Measurements from ENCODE around the gene CA12.

CA12 gene

DNA sequence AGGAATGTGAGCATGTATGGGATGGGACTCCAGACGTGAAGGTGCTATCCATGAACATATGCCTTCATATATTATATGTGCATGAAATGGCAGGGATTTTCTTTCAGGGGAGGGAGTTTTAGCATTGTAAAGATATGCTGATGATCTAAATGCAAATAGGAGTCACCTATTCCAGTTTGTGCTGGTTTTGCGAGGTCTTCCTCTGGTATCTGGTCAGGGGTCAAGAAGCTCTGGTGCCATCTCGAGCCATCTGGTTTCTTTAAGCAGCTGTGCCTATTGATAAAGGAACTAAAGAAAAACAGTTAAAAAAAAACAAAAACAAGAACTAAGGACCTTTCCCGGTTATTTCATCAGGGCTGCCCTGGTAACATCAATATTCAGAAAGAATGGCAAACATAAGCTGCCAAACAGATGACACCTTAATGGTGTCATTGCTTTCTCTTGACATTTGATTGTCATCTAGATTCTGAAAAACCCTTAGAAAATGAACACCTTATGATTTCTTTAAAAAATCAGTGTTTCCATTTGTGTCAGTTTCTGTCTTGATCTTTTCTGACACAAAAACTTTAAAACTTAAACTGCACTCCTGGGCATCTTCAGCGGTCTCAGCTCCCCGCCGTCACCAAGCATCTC is 81.6 kb downstream of the CA12 start:
- DNase-seq: no peak

DNA sequence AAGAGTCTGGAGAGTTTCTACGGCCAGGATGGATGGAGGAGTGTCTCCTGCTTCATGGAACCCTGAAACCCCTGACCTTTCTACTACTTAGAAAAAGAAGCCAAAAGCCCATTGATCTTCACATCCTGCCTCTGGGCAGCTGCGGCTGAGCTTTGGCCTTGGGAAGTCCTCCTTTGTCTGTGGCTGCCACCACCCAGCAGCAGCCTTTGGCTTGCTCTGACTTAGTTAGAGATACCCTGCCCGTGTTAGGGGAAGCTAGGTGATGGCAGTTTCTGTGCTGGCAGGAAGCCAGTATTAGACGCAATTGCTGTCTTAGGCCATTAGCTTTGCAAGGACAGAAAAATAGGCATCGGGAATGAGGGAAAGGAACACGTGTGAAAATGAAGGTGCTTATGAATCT is 85.5 kb downstream of the CA12 start:
- no peak for DNase-seq

DNA sequence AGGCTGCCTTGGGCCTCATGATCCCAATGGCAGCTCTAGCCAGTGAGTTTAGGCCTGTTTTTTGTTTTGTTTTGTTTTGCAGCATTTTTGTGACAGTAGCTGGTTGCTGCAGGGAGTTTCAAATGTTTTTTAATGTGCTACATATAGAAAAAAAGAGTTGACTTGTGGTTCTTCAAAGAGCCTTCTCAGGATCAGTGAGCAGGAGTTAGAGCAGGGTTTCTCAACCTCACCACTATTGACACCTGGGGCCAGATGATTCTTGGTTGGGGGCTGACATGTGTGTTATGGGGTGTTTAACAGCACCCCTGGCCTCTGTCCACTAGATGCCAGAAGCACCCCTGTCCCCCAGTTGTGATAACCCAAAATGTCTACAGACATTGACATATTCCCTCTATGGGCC is 86.3 kb downstream of the CA12 start:
- DNase-seq: no peak

GRCh38 chr15:63294359-63294758 is 87.3 kb downstream of the CA12 start:
- no peak for DNase-seq

DNA sequence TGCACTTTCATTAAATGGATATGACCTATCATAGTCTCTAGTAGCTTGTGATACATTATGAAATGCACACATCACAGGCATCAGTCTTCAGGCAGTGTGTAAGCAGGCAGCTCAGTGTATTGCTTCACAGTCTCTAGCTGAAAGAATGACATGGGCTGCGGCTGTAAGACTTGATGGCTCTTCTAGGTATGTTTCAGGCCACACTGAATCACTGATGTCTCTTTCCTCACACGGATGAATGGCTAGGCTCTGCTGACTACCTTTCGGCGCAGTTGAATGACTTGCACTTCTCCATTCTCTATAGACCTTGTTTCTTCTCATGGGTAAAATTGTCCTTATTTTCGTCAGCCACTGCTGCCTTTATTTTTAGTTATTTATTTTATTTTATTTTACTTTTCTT is 88.9 kb downstream of the CA12 start:
- no peak for DNase-seq

GRCh38 chr15:63292241-63292640 is 89.4 kb downstream of the CA12 start:
- no peak for DNase-seq

DNA sequence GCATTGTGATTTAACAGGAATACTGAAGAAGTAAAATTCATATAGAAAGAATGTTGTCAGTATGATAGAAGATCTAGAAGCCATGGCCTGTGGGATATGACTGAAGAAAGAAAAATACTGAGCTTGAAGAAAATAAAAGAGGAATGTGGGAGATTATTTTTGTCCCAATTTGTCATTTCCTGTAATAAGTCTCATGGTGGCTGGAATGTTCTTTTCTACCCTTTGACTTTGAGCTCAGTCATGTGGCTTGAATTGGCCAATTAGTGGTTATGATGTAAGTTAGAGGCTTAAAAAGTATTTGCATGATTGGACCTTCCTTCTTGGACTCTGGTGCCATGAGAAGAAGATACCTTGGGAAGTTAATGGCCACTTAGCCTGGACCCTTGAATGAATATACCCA is 90.1 kb downstream of the CA12 start:
- DNase-seq: no peak

- DNase-seq: no peak
These were observed 92.8 kb downstream of the CA12 start for GRCh38 chr15:63288778-63289378.

DNA sequence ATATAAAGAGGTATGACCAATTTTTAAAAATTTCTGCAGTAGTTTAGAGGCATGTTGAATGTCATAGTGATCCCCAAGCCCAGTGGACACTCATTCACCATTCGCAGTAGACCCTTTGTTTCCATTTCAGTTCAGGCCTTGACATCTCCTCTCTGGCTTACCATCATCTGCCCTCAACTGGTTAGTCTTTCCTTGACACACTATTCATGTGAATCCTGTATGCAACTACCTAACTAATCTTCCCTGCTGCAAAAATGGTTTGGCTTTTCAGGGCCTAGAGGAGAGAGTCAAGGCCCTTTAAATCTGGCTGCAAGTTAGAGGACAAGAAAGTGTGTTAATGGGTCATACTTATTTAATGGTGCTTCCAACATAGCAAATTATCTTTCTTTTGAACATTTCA is 93.3 kb downstream of the CA12 start:
- DNase-seq: no peak

GRCh38 chr15:63287109-63287508 is 94.5 kb downstream of the CA12 start:
- DNase-seq: no peak

DNA sequence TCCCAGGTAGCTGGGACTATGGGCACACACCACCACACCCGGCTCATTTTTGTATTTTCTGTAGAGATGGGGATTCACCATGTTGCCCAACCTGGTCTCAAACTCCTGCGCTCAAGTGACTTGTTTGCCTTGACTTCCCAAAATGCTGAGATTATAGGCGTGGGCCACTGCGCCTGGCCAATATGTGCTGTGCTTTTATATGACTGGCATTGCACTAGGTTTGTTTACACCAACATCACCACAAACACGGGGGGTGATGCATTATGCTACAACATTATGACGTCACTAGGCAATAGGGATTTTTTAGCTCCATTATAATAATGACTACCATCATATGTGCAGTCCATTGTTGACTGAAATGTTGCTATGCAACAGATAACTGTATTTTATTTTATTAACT is 97.3 kb downstream of the CA12 start:
- DNase-seq: no peak

DNA sequence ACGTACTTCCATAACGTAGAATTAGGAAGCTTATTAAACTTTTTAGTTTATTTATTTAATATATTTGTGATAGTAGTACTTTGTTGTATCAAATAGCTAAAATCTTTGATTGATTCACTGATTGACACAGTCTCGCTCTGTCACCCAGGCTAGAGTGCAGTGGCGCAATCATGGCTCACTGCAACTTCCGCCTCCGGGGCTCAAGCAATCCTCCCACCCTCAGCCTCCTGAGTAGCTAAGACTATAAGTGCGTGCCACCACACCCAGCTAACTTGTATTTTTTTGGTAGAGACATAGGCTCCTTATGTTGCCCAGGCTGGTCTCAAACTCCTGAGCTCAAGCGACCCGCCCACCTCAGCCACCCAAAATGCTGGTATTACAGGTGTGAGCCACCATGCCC is 98.5 kb downstream of the CA12 start:
- no peak for DNase-seq

DNA sequence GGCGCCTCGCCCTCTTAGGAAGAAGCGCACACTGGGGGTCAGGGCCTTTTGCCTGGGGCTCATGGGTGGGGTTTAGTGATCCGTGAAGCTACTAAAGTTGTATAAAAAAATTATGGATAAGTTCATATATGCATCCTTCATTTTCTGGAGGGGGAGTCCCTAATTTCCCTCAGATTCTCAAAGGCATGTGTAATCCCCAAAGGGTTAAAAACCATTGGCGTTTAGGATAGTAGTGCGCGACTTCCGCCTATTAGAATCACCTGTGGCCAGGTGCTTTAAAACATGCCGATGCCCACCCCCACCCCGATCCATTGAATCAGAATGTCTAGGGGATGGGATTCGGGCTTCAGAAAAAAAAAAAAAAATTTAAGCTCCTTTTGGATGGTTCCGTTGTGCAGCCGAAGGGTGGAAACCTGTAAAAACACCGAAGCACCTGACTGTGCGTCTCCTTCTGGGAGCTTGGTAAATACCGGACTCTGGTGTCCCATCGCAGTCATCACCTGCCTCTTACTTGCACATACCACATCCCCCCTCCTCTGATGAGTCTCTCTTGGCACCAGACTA is 103.7 kb downstream of the CA12 start:
- DNase-seq: no peak

DNA sequence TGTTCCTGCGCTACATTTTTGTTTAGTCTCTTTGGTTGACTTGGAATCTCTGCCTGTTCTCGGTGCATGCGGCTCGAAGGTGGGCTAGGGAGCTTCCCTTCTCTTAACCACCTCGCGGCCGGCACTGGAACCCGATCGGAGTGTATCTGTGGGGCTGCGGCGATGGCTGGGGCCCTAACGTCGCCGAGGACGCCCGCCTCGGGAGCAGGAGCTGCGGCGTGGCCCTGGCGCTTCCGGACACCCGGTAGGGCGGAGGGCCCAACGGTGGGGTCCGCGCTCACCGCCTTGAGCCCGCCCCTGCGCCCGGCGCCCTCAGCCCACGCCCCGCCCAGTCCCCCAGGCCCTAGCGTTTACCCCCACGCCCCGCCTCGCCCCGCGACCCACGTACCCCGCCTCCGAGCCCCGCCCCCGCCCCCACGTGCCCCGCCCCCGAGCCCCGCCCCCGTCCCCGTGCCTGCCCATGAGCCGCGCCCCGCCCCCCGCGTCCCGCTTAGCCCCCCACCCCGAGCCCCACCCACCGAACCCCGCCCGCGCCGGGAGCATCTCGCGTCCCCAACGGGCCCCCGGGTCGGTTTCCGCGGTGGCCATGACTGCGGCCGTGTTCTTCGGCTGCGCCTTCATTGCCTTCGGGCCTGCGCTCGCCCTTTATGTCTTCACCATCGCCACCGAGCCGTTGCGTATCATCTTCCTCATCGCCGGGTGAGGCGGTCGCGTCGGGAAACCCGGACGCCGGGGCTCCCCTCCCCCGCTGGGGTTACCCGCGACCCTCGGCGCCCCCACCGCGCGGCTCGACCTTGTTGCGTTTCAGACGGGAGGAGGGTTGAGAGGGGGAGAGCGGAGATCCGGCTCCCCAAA is 104.4 kb downstream of the CA12 start, which contains the start of gene APH1B:
Gene APH1B (plus strand): TSS at position 568 of the 855 bp plus-strand sequence. CDS start 19 bp downstream, at position 587.
- DNase-seq: peak; percentile 91

DNA sequence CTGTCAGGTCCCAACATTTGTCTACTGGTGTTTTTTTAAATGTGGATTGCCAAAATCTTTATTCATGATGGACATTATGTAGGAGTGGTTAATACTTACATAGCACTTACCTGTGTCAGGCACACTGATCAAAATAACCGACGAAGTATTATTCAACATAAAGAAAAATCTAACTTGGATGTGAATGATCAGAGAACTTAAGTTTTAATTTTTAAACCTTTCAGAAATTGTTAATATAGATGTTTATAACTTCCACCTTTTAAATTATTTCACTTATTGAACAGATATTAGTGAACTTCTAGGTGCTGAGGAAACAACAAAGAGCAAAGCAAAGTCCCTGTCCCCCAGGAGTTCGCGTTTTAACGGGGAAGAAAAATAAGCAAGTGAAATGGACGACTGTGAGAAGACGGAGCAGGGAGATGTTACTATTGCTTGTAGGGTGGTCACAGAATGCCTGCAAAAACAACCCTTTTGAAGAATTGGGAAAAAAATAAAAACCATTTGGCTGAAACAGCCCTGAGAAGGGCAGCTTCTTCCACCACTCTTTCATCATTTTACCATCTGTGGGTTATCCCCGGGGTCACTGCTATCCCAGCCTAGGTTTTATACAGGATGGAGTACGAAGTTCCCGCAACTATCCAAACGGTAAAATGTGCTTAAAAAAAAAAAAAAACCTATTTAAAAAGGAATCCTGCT is 105.2 kb downstream of the CA12 start:
- DNase-seq: no peak

DNA sequence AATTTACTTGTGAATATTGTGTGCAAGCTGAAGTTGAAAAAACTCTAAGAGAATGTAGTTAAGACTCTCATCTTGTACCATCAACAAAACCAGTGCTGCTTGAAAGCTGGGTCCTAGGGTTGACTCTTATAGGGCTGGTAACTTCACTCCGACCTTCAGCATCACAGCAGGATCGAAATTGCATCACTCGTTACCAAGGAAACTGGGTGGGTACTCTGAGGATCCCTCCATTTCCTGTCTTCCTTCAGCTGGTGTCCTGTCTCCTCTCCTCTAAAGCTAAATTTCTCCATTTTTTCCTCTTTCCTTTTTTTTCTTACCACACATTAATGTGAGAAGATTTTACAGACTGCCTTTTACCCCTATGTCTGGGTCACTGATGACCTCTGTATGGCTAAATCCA is 107.2 kb downstream of the CA12 start:
- no peak for DNase-seq
